ENCODE measurements around the gene EIF1AD. TPM values are rescaled to one million over a fixed set of nuclear protein-coding genes. Genes with fewer than 3 reads are reported as not detected.
"Not testable (repeated sequence)": the region's sequence is repeated elsewhere in the genome, so short reads cannot be mapped to it uniquely, and the experiment has no call there.

The EIF1AD gene
- total and polyA plus RNA-seq, 2 experiments from 2014 or later = 19.4 to 25.6 TPM

DNA sequence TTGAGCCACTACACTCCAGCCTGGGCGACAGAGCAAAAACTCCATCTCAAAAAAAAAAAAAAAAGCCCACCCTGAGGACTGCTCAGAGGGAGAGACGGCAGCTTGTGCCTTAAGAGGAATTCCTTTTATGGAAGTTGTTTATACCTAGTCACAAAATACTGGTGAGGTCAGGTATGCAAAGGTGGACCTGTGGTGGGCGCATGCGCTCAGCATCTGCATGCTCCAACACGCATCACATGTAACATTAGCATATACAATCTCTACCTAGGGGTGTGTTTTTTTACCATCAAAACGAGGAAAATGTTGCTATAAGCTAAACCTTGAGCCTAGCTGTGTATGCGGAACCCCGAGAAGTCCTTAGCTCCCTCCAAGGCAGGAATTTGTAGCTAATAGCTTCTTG lies 47.2 kb downstream of the EIF1AD start:
- no peak overlapping the region for H2AFZ ChIP-seq
- peaks cover 4% of the 10 kb centered on the region for H3K4me1 ChIP-seq (ENCODE audit: insufficient read depth)

DNA sequence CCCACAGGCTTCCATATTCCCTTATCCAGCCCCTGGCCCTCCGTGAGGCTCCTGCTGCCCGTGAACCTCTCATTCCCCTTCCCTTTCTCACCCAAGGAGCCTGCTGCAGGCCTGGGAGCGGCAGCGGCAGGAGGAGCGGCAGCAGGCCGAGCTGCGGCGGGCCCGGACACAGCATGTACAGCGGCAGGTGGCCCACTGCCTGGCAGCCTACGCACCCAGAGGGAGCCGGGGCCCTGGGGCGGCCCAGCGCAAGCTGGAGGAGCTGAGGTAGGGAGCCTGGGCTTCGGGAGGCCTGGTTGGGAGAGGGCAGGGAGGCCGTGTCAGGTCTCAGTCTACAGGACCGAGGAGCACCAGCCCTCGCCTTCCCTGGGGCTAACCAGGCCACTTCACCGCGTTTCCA lies 48.5 kb downstream of the EIF1AD start:
- no peak for DNase-seq (ENCODE audit: low spot score)
- H3K79me2 ChIP-seq = no peaks in the 10 kb centered on the region
- no peaks in the 10 kb centered on the region for H3K36me3 ChIP-seq (replicated peaks; ENCODE audit: insufficient read depth, low read depth)
- H4K20me1 ChIP-seq (ENCODE audit: insufficient read depth, poor library complexity, severe bottlenecking) = no peaks in the 10 kb centered on the region
- no peak overlapping the region for H3K4me3 ChIP-seq
- no peaks in the 10 kb centered on the region for H3K27me3 ChIP-seq
- H3K9me3 ChIP-seq (ENCODE audit: low read depth) = no peaks in the 10 kb centered on the region
- no peaks in the 10 kb centered on the region for H3K9me2 ChIP-seq (replicated peaks; ENCODE audit: insufficient read depth)
- TF ChIP-seq EZH2phosphoT487 (IDR thresholded peaks at IDR 0.05; ENCODE audit: low read depth, severe bottlenecking, unreplicated experiment) = no peak
- TF ChIP-seq, protein P1, sequence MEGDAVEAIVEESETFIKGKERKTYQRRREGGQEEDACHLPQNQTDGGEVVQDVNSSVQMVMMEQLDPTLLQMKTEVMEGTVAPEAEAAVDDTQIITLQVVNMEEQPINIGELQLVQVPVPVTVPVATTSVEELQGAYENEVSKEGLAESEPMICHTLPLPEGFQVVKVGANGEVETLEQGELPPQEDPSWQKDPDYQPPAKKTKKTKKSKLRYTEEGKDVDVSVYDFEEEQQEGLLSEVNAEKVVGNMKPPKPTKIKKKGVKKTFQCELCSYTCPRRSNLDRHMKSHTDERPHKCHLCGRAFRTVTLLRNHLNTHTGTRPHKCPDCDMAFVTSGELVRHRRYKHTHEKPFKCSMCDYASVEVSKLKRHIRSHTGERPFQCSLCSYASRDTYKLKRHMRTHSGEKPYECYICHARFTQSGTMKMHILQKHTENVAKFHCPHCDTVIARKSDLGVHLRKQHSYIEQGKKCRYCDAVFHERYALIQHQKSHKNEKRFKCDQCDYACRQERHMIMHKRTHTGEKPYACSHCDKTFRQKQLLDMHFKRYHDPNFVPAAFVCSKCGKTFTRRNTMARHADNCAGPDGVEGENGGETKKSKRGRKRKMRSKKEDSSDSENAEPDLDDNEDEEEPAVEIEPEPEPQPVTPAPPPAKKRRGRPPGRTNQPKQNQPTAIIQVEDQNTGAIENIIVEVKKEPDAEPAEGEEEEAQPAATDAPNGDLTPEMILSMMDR (IDR thresholded peaks at IDR 0.05; ENCODE audit: poor library complexity) = no peak
- no peak for TF ChIP-seq EZH2 (IDR thresholded peaks at IDR 0.05; ENCODE audit: borderline replicate concordance)
- H3K4me2 ChIP-seq = no peak overlapping the region
- no peak overlapping the region for H3K27ac ChIP-seq
- 86% methylated on average over 19 of the region's 20 CpGs for WGBS (ENCODE audit: low lambda C conversion rate, missing lambda C conversion rate)
- H2AFZ ChIP-seq = no peak overlapping the region
- H3K4me1 ChIP-seq (ENCODE audit: insufficient read depth) = peaks cover 4% of the 10 kb centered on the region

More for the DNA sequence above, 47.2 kb downstream of the EIF1AD start:
- no peaks in the 10 kb centered on the region for H3K79me2 ChIP-seq
- TF ChIP-seq, protein P1 (IDR thresholded peaks at IDR 0.05; ENCODE audit: poor library complexity) = no peak
- no peak for TF ChIP-seq EZH2 (IDR thresholded peaks at IDR 0.05; ENCODE audit: borderline replicate concordance)
- TF ChIP-seq EZH2phosphoT487 (IDR thresholded peaks at IDR 0.05; ENCODE audit: low read depth, severe bottlenecking, unreplicated experiment) = no peak
- no peaks in the 10 kb centered on the region for H3K9me3 ChIP-seq (ENCODE audit: low read depth)
- H3K36me3 ChIP-seq (replicated peaks; ENCODE audit: insufficient read depth, low read depth) = no peaks in the 10 kb centered on the region
- 78% methylated on average over 8 of the region's 8 CpGs for WGBS (ENCODE audit: low lambda C conversion rate, missing lambda C conversion rate)
- no peak for DNase-seq (ENCODE audit: low spot score)
- H3K9me2 ChIP-seq (replicated peaks; ENCODE audit: insufficient read depth) = no peaks in the 10 kb centered on the region
- H3K4me3 ChIP-seq = no peak overlapping the region
- H3K27ac ChIP-seq = no peak overlapping the region
- no peak overlapping the region for H3K4me2 ChIP-seq
- H4K20me1 ChIP-seq (ENCODE audit: insufficient read depth, poor library complexity, severe bottlenecking) = no peaks in the 10 kb centered on the region
- no peaks in the 10 kb centered on the region for H3K27me3 ChIP-seq

DNA sequence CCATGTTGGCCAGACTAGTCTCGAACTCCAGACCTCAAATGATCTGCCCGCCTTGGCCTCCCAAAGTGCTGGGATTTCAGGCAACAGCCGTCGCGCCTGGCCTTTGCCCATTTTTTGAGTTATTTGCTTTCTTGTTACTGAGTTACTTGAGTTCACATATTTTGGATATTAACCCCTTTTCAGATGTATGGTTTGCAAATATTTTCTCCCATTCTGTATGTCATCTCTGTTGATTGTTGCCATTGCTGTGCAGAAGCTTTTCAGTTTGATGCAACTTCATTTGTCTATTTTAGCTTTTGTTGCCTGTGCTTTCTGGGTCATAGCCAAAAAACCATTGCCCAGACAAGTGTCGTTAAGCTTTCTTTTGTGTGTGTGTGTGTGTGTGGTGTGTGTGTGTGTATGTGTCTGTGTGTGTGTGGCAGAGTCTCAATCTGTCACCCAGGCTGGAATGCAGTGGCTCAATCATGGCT lies 49.9 kb downstream of the EIF1AD start:
- Histone ChIP-seq H3K4me2 (no peak overlapping the region), H3K79me2 (no peaks in the 10 kb centered on the region), H4K20me1 (ENCODE audit: insufficient read depth, poor library complexity, severe bottlenecking) (no peaks in the 10 kb centered on the region), H2AFZ (no peak overlapping the region), H3K9me3 (ENCODE audit: low read depth) (no peaks in the 10 kb centered on the region), H3K4me1 (ENCODE audit: insufficient read depth) (peaks cover 4% of the 10 kb centered on the region), H3K36me3 (replicated peaks; ENCODE audit: insufficient read depth, low read depth) (no peaks in the 10 kb centered on the region), H3K4me3 (no peak overlapping the region), H3K9me2 (replicated peaks; ENCODE audit: insufficient read depth) (no peaks in the 10 kb centered on the region), H3K27me3 (no peaks in the 10 kb centered on the region), H3K27ac (no peak overlapping the region)
- 70% methylated on average over 6 of the region's 6 CpGs for WGBS (ENCODE audit: low lambda C conversion rate, missing lambda C conversion rate)
- TF ChIP-seq EZH2 (IDR thresholded peaks at IDR 0.05; ENCODE audit: borderline replicate concordance) = no peak
- DNase-seq (ENCODE audit: low spot score) = no peak

DNA sequence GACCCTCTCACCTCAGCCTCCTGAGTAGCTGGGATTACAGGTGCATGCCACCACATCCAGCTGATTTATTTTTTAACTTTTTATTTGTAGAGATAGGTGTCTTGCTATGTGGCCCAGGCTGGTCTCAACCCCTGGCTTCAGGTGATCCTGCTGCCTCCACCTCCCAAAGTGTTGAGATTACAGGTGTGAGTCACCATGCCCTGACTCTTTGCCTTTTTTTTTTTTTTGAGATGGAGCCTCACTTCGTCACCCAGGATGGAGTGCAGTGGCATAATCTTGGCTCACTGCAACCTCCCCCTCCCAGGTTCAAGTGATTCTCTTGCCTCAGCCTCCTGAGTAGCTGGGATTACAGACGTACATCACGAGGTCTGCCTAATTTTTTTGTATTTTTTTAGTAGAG lies 50.3 kb downstream of the EIF1AD start:
- not testable (repeated sequence) for H3K4me1 ChIP-seq (ENCODE audit: insufficient read depth); H3K9me3 ChIP-seq (ENCODE audit: low read depth); H3K36me3 ChIP-seq (replicated peaks; ENCODE audit: insufficient read depth, low read depth); H3K4me2 ChIP-seq; H3K27ac ChIP-seq; H2AFZ ChIP-seq; H4K20me1 ChIP-seq (ENCODE audit: insufficient read depth, poor library complexity, severe bottlenecking); H3K79me2 ChIP-seq; H3K4me3 ChIP-seq; H3K9me2 ChIP-seq (replicated peaks; ENCODE audit: insufficient read depth); H3K27me3 ChIP-seq; DNase-seq (ENCODE audit: low spot score)
- 67% methylated on average over 3 of the region's 3 CpGs for WGBS (ENCODE audit: low lambda C conversion rate, missing lambda C conversion rate)

DNA sequence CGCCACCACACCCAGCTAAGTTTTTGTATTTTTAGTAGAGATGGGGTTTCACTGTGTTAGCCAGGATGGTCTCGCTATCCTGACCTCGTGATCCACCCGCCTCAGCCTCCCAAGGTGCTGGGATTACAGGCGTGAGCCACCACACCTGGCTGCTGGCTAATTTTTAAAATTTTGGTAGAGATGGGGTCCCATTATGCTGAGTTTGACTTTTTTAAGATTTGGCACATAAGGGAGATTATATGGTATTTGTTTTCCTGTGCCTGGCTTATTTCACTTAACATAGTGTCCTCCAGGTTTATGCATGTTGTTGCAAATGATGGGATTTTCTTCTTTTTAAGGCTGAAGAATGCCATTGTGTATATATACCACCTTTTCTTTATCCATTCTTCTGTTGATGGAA lies 51.2 kb downstream of the EIF1AD start:
- H3K27me3 ChIP-seq; H3K9me2 ChIP-seq (replicated peaks; ENCODE audit: insufficient read depth); H4K20me1 ChIP-seq (ENCODE audit: insufficient read depth, poor library complexity, severe bottlenecking); H3K9me3 ChIP-seq (ENCODE audit: low read depth); H2AFZ ChIP-seq; H3K4me3 ChIP-seq; H3K4me2 ChIP-seq; H3K79me2 ChIP-seq; H3K36me3 ChIP-seq (replicated peaks; ENCODE audit: insufficient read depth, low read depth); DNase-seq (ENCODE audit: low spot score); H3K27ac ChIP-seq; H3K4me1 ChIP-seq (ENCODE audit: insufficient read depth): not testable (repeated sequence)
- WGBS (ENCODE audit: low lambda C conversion rate, missing lambda C conversion rate) = 93% methylated on average over 5 of the region's 5 CpGs
